MM.1S (cell line): ENCODE data around the gene PRUNE2.

Experiments
- DNase-seq: peaks from one replicate; pipeline ENCODE4 v3.0.0-alpha.2; 2015
- H2AFZ ChIP-seq: fragments of 300-600 bp; sonication (generic); 2 replicates; pipeline ENCODE4 v1.6.0; 2016; ENCODE audit warnings: antibody characterized with exemption, low read length
- H3F3A ChIP-seq: fragments of 300-600 bp; sonication (generic); 2 replicates; pipeline ENCODE4 v1.6.1; 2016; ENCODE audit warnings: mild to moderate bottlenecking, antibody characterized with exemption, low read length, moderate library complexity, mixed read lengths; ENCODE audit not compliant: insufficient read depth
- H3K27ac ChIP-seq: fragments of 300-600 bp; sonication (generic); 2 replicates; pipeline ENCODE4 v1.5.1; 2016; ENCODE audit warnings: mild to moderate bottlenecking, low read length
- H3K27me3 ChIP-seq: fragments of 300-600 bp; sonication (generic); replicated peaks from 2 replicates; pipeline ENCODE4 v1.6.0; 2016; ENCODE audit warnings: low read length; ENCODE audit not compliant: insufficient read depth
- H3K36me3 ChIP-seq: fragments of 300-600 bp; sonication (generic); replicated peaks from 2 replicates; pipeline ENCODE4 v1.6.1; 2016; ENCODE audit warnings: mild to moderate bottlenecking, low read length, mixed read lengths; ENCODE audit not compliant: insufficient read depth
- H3K4me1 ChIP-seq: fragments of 300-600 bp; sonication (generic); 2 replicates; pipeline ENCODE4 v1.6.1; 2016; ENCODE audit warnings: low read length, mixed read lengths
- H3K4me2 ChIP-seq: fragments of 300-600 bp; sonication (generic); 2 replicates; pipeline ENCODE4 v1.6.0; 2016; ENCODE audit warnings: low read depth, low read length
- H3K4me3 ChIP-seq: fragments of 300-600 bp; sonication (generic); 2 replicates; pipeline ENCODE4 v1.5.1; 2016; ENCODE audit warnings: low read length, mixed read lengths
- H3K79me2 ChIP-seq: fragments of 300-600 bp; sonication (generic); 2 replicates; pipeline ENCODE4 v1.6.1; 2016; ENCODE audit warnings: mixed run types, low read length, mixed read lengths
- H3K9ac ChIP-seq: fragments of 300-600 bp; sonication (generic); 2 replicates; pipeline ENCODE4 v1.6.1; 2016; ENCODE audit warnings: low read length, mixed read lengths
- H3K9me2 ChIP-seq: fragments of 300-600 bp; sonication (generic); replicated peaks from 2 replicates; pipeline ENCODE4 v1.6.1; 2016; ENCODE audit warnings: mild to moderate bottlenecking, low read length, mixed read lengths; ENCODE audit not compliant: insufficient read depth
- H3K9me3 ChIP-seq: fragments of 300-600 bp; sonication (generic); replicated peaks from 2 replicates; pipeline ENCODE4 v1.6.1; 2016; ENCODE audit warnings: mild to moderate bottlenecking, low read length, mixed read lengths; ENCODE audit not compliant: insufficient read depth
- H4K20me1 ChIP-seq: fragments of 300-600 bp; sonication (generic); 2 replicates; pipeline ENCODE4 v1.6.1; 2016; ENCODE audit warnings: mild to moderate bottlenecking, low read length, moderate library complexity, mixed read lengths; ENCODE audit not compliant: insufficient read depth
- CTCF ChIP-seq: fragments of 300-600 bp; sonication (generic); IDR thresholded peaks from 2 replicates; pipeline ENCODE4 v1.5.1; 2016; ENCODE audit warnings: antibody characterized with exemption, low read length, mixed read lengths
- EZH2 ChIP-seq: fragments of 300-600 bp; sonication (generic); optimal IDR thresholded peaks from 2 replicates; pipeline ENCODE3; 2017; ENCODE audit warnings: low read depth, mild to moderate bottlenecking, antibody characterized with exemption, low read length, mixed read lengths
- EZH2phosphoT487 ChIP-seq: fragments of 300-600 bp; sonication (generic); IDR thresholded peaks from 2 replicates; pipeline ENCODE4 v1.6.1; 2018; ENCODE audit warnings: antibody characterized with exemption, low read length

The PRUNE2 gene

GRCh38 chr9:76690246-76690972 is 215.5 kb downstream of the PRUNE2 start:
- TF ChIP-seq EZH2 (no peak), EZH2phosphoT487 (no peak), CTCF (no peak)
- no peaks in the 10 kb centered on the region for H3K79me2 ChIP-seq
- no peak overlapping the region for H3K4me3 ChIP-seq
- no peaks in the 10 kb centered on the region for H3K36me3 ChIP-seq
- H4K20me1 ChIP-seq: no peaks in the 10 kb centered on the region
- no peak overlapping the region for H3K4me2 ChIP-seq
- H3K4me1 ChIP-seq: no peaks in the 10 kb centered on the region
- no peak overlapping the region for H2AFZ ChIP-seq
- H3K9ac ChIP-seq: no peak overlapping the region
- no peak overlapping the region for H3K27ac ChIP-seq
- H3K27me3 ChIP-seq: no peaks in the 10 kb centered on the region
- no peaks in the 10 kb centered on the region for H3K9me3 ChIP-seq
- H3F3A ChIP-seq: no peaks in the 10 kb centered on the region
- no peak for DNase-seq
- H3K9me2 ChIP-seq: no peaks in the 10 kb centered on the region

- H3K9me3 ChIP-seq: no peaks in the 10 kb centered on the region
- H3K9ac ChIP-seq: no peak overlapping the region
- no peaks in the 10 kb centered on the region for H3F3A ChIP-seq
- H3K4me2 ChIP-seq: no peak overlapping the region
- no peaks in the 10 kb centered on the region for H4K20me1 ChIP-seq
- H3K4me1 ChIP-seq: no peaks in the 10 kb centered on the region
- no peaks in the 10 kb centered on the region for H3K27me3 ChIP-seq
- TF ChIP-seq EZH2phosphoT487 (no peak), EZH2 (no peak), CTCF (no peak)
- H3K27ac ChIP-seq: no peak overlapping the region
- H3K4me3 ChIP-seq: no peak overlapping the region
- H3K79me2 ChIP-seq: no peaks in the 10 kb centered on the region
- no peak overlapping the region for H2AFZ ChIP-seq
- DNase-seq: no peak
- H3K9me2 ChIP-seq: no peaks in the 10 kb centered on the region
- H3K36me3 ChIP-seq: no peaks in the 10 kb centered on the region
Measured at GRCh38 chr9:76688471-76689238, 217.3 kb downstream of the PRUNE2 start.

GRCh38 chr9:76687861-76688391 is 218.0 kb downstream of the PRUNE2 start:
- no peak overlapping the region for H3K4me2 ChIP-seq
- no peak overlapping the region for H3K4me3 ChIP-seq
- no peaks in the 10 kb centered on the region for H3K9me2 ChIP-seq
- DNase-seq: no peak
- TF ChIP-seq EZH2phosphoT487 (no peak), EZH2 (no peak), CTCF (no peak)
- H3K79me2 ChIP-seq: no peaks in the 10 kb centered on the region
- no peak overlapping the region for H2AFZ ChIP-seq
- H3K36me3 ChIP-seq: no peaks in the 10 kb centered on the region
- H4K20me1 ChIP-seq: no peaks in the 10 kb centered on the region
- no peaks in the 10 kb centered on the region for H3F3A ChIP-seq
- H3K9me3 ChIP-seq: no peaks in the 10 kb centered on the region
- no peaks in the 10 kb centered on the region for H3K4me1 ChIP-seq
- H3K9ac ChIP-seq: no peak overlapping the region
- H3K27ac ChIP-seq: no peak overlapping the region
- H3K27me3 ChIP-seq: no peaks in the 10 kb centered on the region
